SK-N-SH (cell line): ENCODE data around the gene DEPDC5. TPM values are rescaled to one million over a fixed set of nuclear protein-coding genes. Genes with fewer than 3 reads are reported as not detected.

Experiments
- CTCF ChIA-PET: fragments of 300-600, 350-600 bp; formaldehyde crosslinking; extraction: SDS; loops from one replicate; lab custom pipeline; 2021; lab: Yijun Ruan, JAX
- POLR2A ChIA-PET: fragments of 350-600 bp; sonication (Branson Sonifier 250); formaldehyde crosslinking; extraction: SDS; loops from one replicate; lab custom pipeline; 2020; ENCODE audit warnings: antibody characterized with exemption, inconsistent platforms; lab: Yijun Ruan, JAX
- DNase-seq: peaks from one replicate; pipeline ENCODE4 v3.0.0; 2012
- H2AFZ ChIP-seq: fragments of 200-600 bp; sonication (generic); 2 replicates; pipeline ENCODE4 v1.8.1; 2016; ENCODE audit warnings: antibody characterized with exemption, mild to moderate bottlenecking, low read depth
- H3F3A ChIP-seq: fragments of 200-600 bp; sonication (generic); replicated peaks from 2 replicates; pipeline ENCODE3; 2016; ENCODE audit warnings: antibody characterized with exemption, mild to moderate bottlenecking; ENCODE audit not compliant: insufficient read depth
- H3K27ac ChIP-seq, 2 experiments: fragments of 200-500 bp in 1 of 2; fragments of 200-600 bp in 1 of 2; sonication (Bioruptor generic) in 1 of 2; sonication (generic), shearing (Covaris generic) in 1 of 2; 2 replicates each; pipeline versions ENCODE4 v1.5.1 to v1.6.1; 2014 to 2016; ENCODE audit warnings: low read depth in 2 of 2, inconsistent platforms in 1 of 2, low read length in 1 of 2, mild to moderate bottlenecking in 1 of 2, mixed read lengths in 1 of 2
- H3K27me3 ChIP-seq: fragments of 200-600 bp; sonication (generic), shearing (Covaris generic); 2 replicates; pipeline ENCODE4 v1.6.1; 2016; ENCODE audit warnings: mixed run types; ENCODE audit not compliant: insufficient read depth
- H3K36me3 ChIP-seq, 2 experiments: fragments of 200-500 bp in 1 of 2; fragments of 200-600 bp in 1 of 2; sonication (Bioruptor generic) in 1 of 2; sonication (generic) in 1 of 2; replicated peaks in 1 of 2; 2 replicates each; pipeline versions ENCODE3 to v1.5.1; 2014 to 2016; ENCODE audit warnings: low read length in 1 of 2, mild to moderate bottlenecking in 1 of 2; ENCODE audit not compliant: insufficient read depth in 2 of 2, control insufficient read depth in 1 of 2
- H3K4me1 ChIP-seq, 2 experiments: fragments of 200-500 bp in 1 of 2; fragments of 200-600 bp in 1 of 2; sonication (Bioruptor generic) in 1 of 2; sonication (generic), shearing (Covaris generic) in 1 of 2; 2 replicates each; pipeline versions ENCODE4 v1.5.1 to v1.6.1; 2014 to 2016; ENCODE audit warnings: low read depth in 1 of 2, low read length in 1 of 2, mixed run types in 1 of 2; ENCODE audit not compliant: insufficient read depth in 2 of 2, control insufficient read depth in 1 of 2
- H3K4me2 ChIP-seq: fragments of 200-600 bp; sonication (generic), shearing (Covaris generic); 2 replicates; pipeline ENCODE4 v1.6.1; 2017; ENCODE audit warnings: mixed run types
- H3K4me3 ChIP-seq, 2 experiments: fragments of 200-500 bp in 1 of 2; fragments of 200-600 bp in 1 of 2; sonication (Bioruptor generic) in 1 of 2; sonication (generic), shearing (Covaris generic) in 1 of 2; 2 replicates each; pipeline versions ENCODE4 v1.5.1 to v1.8.1; 2014 to 2016; ENCODE audit warnings: low read depth in 2 of 2, inconsistent platforms in 1 of 2, low read length in 1 of 2, mild to moderate bottlenecking in 1 of 2, mixed read lengths in 1 of 2, moderate library complexity in 1 of 2
- H3K79me2 ChIP-seq: fragments of 200-600 bp; sonication (generic); 2 replicates; pipeline ENCODE4 v1.8.1; 2017; ENCODE audit warnings: mild to moderate bottlenecking; ENCODE audit not compliant: insufficient read depth
- H3K9ac ChIP-seq: fragments of 200-600 bp; sonication (generic); 2 replicates; pipeline ENCODE4 v1.6.1; 2017; ENCODE audit warnings: mixed run types
- H3K9me2 ChIP-seq: fragments of 200-600 bp; sonication (generic); 2 replicates; pipeline ENCODE4 v1.6.1; 2017; ENCODE audit warnings: mixed run types
- H3K9me3 ChIP-seq: fragments of 200-600 bp; sonication (generic); 2 replicates; pipeline ENCODE4 v1.6.1; 2017; ENCODE audit warnings: mixed run types, mild to moderate bottlenecking, moderate library complexity
- H4K20me1 ChIP-seq: fragments of 200-600 bp; sonication (generic); 2 replicates; pipeline ENCODE4 v1.6.1; 2017; ENCODE audit warnings: mild to moderate bottlenecking, mixed run types; ENCODE audit not compliant: insufficient read depth
- CHD2 ChIP-seq: fragments of 150-350 bp; IDR thresholded peaks from 2 replicates; pipeline ENCODE4 v1.6.1; 2018; ENCODE audit warnings: low read length; ENCODE audit not compliant: partially characterized antibody
- EP300 ChIP-seq, 2 experiments: IDR thresholded peaks; 2 replicates each; pipeline versions ENCODE4 v1.4.0 to v1.6.1; 2012; ENCODE audit warnings: borderline replicate concordance in 1 of 2, low read depth in 1 of 2, low read length in 1 of 2
- GABPA ChIP-seq: IDR thresholded peaks from 2 replicates; pipeline ENCODE4 v1.4.0; 2012; ENCODE audit warnings: low read depth, mild to moderate bottlenecking
- MEF2A ChIP-seq: IDR thresholded peaks from 2 replicates; pipeline ENCODE4 v1.4.0; 2012; ENCODE audit warnings: low read depth, borderline replicate concordance
- NFIC ChIP-seq: IDR thresholded peaks from 2 replicates; pipeline ENCODE4 v1.4.0; 2012; ENCODE audit warnings: borderline replicate concordance
- RAD21 ChIP-seq: IDR thresholded peaks from 2 replicates; pipeline ENCODE4 v1.6.1; 2012; ENCODE audit warnings: mild to moderate bottlenecking, low read length
- TAF1 ChIP-seq: IDR thresholded peaks from 2 replicates; pipeline ENCODE4 v1.6.1; 2012; ENCODE audit warnings: low read depth, mild to moderate bottlenecking, low read length, moderate library complexity, borderline replicate concordance
- TCF12 ChIP-seq: IDR thresholded peaks from 2 replicates; pipeline ENCODE4 v1.4.0; 2012
- WGBS: methylation state at CpG from one replicate; pipeline ENCODE4 v1.1.6; 2017; ENCODE audit warnings: low lambda C conversion rate; 5-methylcytosine and 5-hydroxymethylcytosine counted together
- polyA plus RNA-seq, 3 experiments: library from polyadenylated mRNA; depleted of rRNA; stranded (reverse); fragments of >200 nt; gene quantifications; 2 replicates each; pipeline ENCODE4 v1.2.3, GENCODE V29; 2012
- TF ChIP-seq, protein P1 (sequence below): IDR thresholded peaks from 2 replicates; pipeline ENCODE4 v1.4.0; 2012; ENCODE audit warnings: low read depth, borderline replicate concordance
- TF ChIP-seq, protein P2 (sequence below): IDR thresholded peaks from 2 replicates; pipeline ENCODE4 v1.4.0; 2012; ENCODE audit warnings: low read depth, borderline replicate concordance
- TF ChIP-seq, protein P3 (sequence below): fragments of 200-600 bp; sonication (generic); IDR thresholded peaks from 2 replicates; pipeline ENCODE4 v1.6.1; 2017; ENCODE audit warnings: antibody characterized with exemption, mild to moderate bottlenecking, moderate library complexity
- TF ChIP-seq, protein P4 (sequence below): IDR thresholded peaks from 2 replicates; pipeline ENCODE4; 2012

Gene DEPDC5
- polyA plus RNA-seq, 1 of the 3 experiments (the other 2 are of a cell fraction), result 7.8 TPM

DNA sequence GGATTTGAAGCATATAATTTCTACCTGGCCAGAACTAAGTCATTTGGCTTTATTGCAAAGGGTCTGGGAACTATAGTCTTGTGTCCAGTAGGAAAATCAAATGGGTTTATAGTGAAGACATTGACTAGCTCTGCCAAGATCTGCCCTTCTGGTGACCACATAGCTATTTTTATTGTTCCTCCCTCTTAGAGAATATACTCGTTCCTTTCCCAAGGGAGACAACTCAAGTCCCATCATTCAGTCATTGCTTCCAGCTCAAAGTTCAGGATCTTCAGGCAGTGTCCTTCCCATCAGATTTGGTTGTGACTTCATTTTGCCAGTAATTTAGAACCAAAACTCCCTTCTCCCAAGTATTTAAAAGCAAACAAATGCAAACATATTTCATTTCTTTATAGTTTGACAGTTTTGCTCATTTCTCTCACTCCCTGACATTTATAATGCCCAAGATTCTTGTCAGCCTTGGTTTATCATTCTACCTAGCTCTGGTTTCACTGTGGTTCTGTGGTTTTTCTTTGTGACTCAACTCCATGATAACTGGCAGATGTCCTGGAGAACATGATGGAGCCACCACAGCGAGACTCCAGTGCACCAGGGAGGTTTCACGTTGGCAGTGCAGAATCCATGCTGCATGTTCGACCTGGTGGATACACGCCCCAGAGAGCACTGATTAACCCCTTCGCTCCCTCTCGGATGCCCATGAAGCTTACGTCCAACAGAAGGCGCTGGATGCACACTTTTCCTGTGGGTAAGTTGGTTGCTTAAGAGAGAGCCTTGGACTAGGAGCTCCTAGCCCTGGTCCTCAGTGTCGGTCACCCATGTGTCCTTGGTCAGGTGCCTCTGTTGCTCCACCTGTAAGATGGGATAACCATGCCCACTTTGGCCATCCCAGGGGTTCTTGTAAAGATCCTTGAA, 64.9 kb downstream of the DEPDC5 start:
- Histone ChIP-seq H3K27ac (0 out of 4 replicates have a peak overlapping the region, but pooled peaks of 1 of the 2 experiments have one; percentile 8), H3K9me3 (no peaks in the 10 kb centered on the region), H3K4me2 (no peak overlapping the region), H3K9me2 (no peaks in the 10 kb centered on the region), H3K9ac (no peak overlapping the region), H3K4me1 (no peaks in the 10 kb centered on the region), H3F3A (no peaks in the 10 kb centered on the region), H3K4me3 (no peak overlapping the region), H2AFZ (no peak overlapping the region), H4K20me1 (no peaks in the 10 kb centered on the region), H3K27me3 (no peaks in the 10 kb centered on the region), H3K36me3 (peaks cover 47 to 61% of the 10 kb centered on the region in 2 experiments), H3K79me2 (no peaks in the 10 kb centered on the region)
- POLR2A ChIA-PET, result interaction anchor here (0.5 to 0.6 kb wide), 2 partner anchors 12 to 27 kb away, joined by 3 read pairs; no protein-coding TSS in a partner anchor
- 77% methylated on average over 2 of the region's 10 CpGs for WGBS
- CTCF ChIA-PET, result interaction anchor here (1.3 to 1.7 kb wide), 2 partner anchors 129 to 152 kb away, joined by 4 to 7 read pairs; no protein-coding TSS in a partner anchor
- no peak for DNase-seq
- TF ChIP-seq RAD21 (no peak), TAF1 (no peak), TCF12 (peak; percentile 43; the same call in 1 of the 2 replicates), MEF2A (no peak), GABPA (no peak), EP300 (IDR thresholded peaks at IDR 0.05; ENCODE audit: borderline replicate concordance in 1 of 2, low read depth in 1 of 2, low read length in 1 of 2) (0 out of 4 replicates have a peak, but pooled peaks of 1 of the 2 experiments have one; percentile 19), NFIC (no peak), CHD2 (no peak)
- TF ChIP-seq, protein P1, sequence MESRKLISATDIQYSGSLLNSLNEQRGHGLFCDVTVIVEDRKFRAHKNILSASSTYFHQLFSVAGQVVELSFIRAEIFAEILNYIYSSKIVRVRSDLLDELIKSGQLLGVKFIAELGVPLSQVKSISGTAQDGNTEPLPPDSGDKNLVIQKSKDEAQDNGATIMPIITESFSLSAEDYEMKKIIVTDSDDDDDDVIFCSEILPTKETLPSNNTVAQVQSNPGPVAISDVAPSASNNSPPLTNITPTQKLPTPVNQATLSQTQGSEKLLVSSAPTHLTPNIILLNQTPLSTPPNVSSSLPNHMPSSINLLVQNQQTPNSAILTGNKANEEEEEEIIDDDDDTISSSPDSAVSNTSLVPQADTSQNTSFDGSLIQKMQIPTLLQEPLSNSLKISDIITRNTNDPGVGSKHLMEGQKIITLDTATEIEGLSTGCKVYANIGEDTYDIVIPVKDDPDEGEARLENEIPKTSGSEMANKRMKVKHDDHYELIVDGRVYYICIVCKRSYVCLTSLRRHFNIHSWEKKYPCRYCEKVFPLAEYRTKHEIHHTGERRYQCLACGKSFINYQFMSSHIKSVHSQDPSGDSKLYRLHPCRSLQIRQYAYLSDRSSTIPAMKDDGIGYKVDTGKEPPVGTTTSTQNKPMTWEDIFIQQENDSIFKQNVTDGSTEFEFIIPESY, result no peak
- TF ChIP-seq, protein P2, sequence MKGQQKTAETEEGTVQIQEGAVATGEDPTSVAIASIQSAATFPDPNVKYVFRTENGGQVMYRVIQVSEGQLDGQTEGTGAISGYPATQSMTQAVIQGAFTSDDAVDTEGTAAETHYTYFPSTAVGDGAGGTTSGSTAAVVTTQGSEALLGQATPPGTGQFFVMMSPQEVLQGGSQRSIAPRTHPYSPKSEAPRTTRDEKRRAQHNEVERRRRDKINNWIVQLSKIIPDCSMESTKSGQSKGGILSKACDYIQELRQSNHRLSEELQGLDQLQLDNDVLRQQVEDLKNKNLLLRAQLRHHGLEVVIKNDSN, result no peak
- TF ChIP-seq, protein P3, sequence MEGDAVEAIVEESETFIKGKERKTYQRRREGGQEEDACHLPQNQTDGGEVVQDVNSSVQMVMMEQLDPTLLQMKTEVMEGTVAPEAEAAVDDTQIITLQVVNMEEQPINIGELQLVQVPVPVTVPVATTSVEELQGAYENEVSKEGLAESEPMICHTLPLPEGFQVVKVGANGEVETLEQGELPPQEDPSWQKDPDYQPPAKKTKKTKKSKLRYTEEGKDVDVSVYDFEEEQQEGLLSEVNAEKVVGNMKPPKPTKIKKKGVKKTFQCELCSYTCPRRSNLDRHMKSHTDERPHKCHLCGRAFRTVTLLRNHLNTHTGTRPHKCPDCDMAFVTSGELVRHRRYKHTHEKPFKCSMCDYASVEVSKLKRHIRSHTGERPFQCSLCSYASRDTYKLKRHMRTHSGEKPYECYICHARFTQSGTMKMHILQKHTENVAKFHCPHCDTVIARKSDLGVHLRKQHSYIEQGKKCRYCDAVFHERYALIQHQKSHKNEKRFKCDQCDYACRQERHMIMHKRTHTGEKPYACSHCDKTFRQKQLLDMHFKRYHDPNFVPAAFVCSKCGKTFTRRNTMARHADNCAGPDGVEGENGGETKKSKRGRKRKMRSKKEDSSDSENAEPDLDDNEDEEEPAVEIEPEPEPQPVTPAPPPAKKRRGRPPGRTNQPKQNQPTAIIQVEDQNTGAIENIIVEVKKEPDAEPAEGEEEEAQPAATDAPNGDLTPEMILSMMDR, result no peak
- TF ChIP-seq, protein P4, sequence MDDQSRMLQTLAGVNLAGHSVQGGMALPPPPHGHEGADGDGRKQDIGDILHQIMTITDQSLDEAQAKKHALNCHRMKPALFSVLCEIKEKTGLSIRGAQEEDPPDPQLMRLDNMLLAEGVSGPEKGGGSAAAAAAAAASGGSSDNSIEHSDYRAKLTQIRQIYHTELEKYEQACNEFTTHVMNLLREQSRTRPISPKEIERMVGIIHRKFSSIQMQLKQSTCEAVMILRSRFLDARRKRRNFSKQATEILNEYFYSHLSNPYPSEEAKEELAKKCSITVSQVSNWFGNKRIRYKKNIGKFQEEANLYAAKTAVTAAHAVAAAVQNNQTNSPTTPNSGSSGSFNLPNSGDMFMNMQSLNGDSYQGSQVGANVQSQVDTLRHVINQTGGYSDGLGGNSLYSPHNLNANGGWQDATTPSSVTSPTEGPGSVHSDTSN, result peak; percentile 45
